ENCODE results near the gene FRMD6.

DNA sequence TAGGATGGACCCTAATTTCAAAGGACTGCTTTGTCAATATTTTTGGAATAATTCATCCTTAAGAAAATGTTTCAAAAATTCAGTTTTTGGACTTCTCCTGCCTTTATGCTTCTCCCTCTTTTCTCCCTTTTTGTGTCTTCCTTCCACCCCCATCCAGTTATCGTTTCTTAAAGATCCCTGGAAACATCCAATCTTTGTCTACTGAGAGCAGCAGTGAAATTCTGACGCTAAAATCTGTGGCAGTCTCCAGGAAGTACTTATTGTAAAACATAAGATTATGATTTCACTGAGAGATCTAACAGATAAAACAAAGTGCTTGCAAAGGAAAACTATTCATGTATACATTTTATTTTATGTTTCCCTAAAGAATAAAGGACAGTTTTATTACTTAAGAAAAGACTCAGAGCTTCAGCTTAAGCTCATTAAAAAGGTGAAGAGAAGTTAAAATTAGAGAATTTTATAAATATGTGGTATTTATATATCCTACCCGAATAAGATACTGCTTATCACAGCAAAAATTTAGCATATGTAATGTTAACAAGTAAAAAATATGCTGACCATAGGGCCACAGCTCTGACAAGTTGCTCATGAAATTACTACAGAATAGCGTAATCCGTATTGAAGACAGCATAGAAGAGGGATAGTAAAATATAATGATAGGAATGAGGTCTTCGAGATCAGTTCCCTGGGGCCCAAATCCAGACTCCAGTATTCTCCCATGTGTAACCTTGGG lies 6.9 kb downstream of the FRMD6 start:
- TF ChIP-seq, protein P1, sequence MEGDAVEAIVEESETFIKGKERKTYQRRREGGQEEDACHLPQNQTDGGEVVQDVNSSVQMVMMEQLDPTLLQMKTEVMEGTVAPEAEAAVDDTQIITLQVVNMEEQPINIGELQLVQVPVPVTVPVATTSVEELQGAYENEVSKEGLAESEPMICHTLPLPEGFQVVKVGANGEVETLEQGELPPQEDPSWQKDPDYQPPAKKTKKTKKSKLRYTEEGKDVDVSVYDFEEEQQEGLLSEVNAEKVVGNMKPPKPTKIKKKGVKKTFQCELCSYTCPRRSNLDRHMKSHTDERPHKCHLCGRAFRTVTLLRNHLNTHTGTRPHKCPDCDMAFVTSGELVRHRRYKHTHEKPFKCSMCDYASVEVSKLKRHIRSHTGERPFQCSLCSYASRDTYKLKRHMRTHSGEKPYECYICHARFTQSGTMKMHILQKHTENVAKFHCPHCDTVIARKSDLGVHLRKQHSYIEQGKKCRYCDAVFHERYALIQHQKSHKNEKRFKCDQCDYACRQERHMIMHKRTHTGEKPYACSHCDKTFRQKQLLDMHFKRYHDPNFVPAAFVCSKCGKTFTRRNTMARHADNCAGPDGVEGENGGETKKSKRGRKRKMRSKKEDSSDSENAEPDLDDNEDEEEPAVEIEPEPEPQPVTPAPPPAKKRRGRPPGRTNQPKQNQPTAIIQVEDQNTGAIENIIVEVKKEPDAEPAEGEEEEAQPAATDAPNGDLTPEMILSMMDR (IDR thresholded peaks at IDR 0.05; ENCODE audit: poor library complexity, severe bottlenecking) = no peak
- TF ChIP-seq POLR2AphosphoS5 (IDR thresholded peaks at IDR 0.05) (no peak), EZH2 (IDR thresholded peaks at IDR 0.05; ENCODE audit: borderline replicate concordance, insufficient read depth, low read length, poor library complexity, severe bottlenecking) (no peak), RAD21 (conservative IDR thresholded peaks at IDR 0.05) (no peak), TAF1 (IDR thresholded peaks at IDR 0.05; ENCODE audit: low read depth) (no peak)
- TF ChIP-seq, protein P2, sequence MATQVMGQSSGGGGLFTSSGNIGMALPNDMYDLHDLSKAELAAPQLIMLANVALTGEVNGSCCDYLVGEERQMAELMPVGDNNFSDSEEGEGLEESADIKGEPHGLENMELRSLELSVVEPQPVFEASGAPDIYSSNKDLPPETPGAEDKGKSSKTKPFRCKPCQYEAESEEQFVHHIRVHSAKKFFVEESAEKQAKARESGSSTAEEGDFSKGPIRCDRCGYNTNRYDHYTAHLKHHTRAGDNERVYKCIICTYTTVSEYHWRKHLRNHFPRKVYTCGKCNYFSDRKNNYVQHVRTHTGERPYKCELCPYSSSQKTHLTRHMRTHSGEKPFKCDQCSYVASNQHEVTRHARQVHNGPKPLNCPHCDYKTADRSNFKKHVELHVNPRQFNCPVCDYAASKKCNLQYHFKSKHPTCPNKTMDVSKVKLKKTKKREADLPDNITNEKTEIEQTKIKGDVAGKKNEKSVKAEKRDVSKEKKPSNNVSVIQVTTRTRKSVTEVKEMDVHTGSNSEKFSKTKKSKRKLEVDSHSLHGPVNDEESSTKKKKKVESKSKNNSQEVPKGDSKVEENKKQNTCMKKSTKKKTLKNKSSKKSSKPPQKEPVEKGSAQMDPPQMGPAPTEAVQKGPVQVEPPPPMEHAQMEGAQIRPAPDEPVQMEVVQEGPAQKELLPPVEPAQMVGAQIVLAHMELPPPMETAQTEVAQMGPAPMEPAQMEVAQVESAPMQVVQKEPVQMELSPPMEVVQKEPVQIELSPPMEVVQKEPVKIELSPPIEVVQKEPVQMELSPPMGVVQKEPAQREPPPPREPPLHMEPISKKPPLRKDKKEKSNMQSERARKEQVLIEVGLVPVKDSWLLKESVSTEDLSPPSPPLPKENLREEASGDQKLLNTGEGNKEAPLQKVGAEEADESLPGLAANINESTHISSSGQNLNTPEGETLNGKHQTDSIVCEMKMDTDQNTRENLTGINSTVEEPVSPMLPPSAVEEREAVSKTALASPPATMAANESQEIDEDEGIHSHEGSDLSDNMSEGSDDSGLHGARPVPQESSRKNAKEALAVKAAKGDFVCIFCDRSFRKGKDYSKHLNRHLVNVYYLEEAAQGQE (IDR thresholded peaks at IDR 0.05; ENCODE audit: borderline replicate concordance) = no peak
